ENCODE data around the gene EYS. TPM values are rescaled to one million over a fixed set of nuclear protein-coding genes. Genes with fewer than 3 reads are reported as not detected.

The EYS gene
- total RNA-seq = 1 to 10 TPM in 2 of 6 experiments, under 1 TPM in 3, not detected in 1; 0.54 to 2.3 (median 0.74) TPM
- long read RNA-seq, partial matches to known transcripts = 0 of 1 reads
- long read RNA-seq, other reads (novel, unspliced or antisense) = 1 of 1 reads

DNA sequence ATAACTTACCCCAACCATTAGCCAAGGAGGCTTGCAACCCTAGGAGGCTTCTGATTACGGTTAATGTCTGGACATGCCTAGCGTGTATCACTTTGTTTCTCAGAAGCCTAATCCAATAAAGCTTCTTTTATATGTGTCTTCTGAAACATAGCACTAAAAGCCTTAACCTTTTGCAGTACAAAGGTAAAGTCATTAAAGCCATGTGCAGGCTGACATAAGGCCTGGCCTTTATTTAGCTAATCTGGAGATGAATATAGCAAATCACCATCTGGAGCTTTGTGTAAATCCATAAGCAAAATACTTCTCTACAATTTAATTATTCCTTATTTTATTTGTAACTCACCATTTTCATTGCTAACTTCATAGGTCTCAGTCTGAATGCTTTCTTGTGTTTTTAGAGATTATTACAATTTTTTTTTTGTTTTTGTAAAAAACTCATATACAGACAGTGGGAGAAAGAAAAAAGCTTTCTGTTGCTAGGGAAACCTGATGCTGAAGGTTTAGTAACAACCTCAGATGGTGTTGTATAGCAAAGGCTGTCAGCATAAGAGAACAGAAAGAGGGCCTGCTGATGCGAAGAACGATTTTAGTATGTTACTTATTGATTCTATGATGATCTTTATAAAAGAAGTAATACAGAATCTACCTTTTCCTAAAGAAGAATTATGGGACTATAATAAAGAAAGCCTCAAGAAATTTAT, at the start of gene EYS:
EYS (minus strand) TSS at position 101 of the 701 bp plus-strand sequence. CDS start 211,816 bp downstream, outside the sequence.
- TF ChIP-seq, protein P1, sequence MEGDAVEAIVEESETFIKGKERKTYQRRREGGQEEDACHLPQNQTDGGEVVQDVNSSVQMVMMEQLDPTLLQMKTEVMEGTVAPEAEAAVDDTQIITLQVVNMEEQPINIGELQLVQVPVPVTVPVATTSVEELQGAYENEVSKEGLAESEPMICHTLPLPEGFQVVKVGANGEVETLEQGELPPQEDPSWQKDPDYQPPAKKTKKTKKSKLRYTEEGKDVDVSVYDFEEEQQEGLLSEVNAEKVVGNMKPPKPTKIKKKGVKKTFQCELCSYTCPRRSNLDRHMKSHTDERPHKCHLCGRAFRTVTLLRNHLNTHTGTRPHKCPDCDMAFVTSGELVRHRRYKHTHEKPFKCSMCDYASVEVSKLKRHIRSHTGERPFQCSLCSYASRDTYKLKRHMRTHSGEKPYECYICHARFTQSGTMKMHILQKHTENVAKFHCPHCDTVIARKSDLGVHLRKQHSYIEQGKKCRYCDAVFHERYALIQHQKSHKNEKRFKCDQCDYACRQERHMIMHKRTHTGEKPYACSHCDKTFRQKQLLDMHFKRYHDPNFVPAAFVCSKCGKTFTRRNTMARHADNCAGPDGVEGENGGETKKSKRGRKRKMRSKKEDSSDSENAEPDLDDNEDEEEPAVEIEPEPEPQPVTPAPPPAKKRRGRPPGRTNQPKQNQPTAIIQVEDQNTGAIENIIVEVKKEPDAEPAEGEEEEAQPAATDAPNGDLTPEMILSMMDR (IDR thresholded peaks at IDR 0.05) = no peak
- no peak for TF ChIP-seq POLR2A (IDR thresholded peaks at IDR 0.05)
- Histone ChIP-seq H3K27me3 (no peaks in the 10 kb centered on the region), H3K9me3 (no peaks in the 10 kb centered on the region), H3K4me3 (no peak within 1 kb of the TSS), H3K4me1 (no peaks in the 10 kb centered on the region), H3K27ac (no peak within 1 kb of the TSS), H3K36me3 (no peaks in the 10 kb centered on the region)
- WGBS (ENCODE audit: insufficient coverage, low coverage, low lambda C conversion rate, missing lambda C conversion rate) = 66% methylated on average over 4 of the region's 4 CpGs
- DNase-seq = no peak
- no peak for ATAC-seq
- intact Hi-C loops (cut with DNase I) = no loop called here

DNA sequence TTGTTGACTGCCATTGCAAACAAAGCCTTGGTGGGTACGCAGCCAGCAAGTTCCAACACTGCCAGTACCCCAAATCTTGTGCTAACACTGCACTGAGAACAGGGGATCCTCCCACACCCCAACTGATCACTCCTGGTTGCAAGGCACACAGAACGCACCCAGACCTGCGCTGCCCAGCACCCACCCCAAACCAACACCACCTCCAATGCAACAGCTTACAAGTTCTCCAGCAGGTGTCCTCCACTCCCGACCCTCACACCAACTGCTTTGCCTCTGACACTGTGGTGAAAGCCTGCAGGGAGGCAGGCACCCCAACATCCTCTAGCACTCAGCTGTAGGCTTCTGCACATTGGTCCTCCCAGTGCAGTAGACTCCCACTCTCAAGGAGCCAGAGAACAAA, 39.3 kb upstream of the EYS start:
- Histone ChIP-seq H3K9me3 (no peaks in the 10 kb centered on the region), H3K4me1 (no peaks in the 10 kb centered on the region), H3K27me3 (no peaks in the 10 kb centered on the region), H3K27ac (no peak overlapping the region), H3K4me3 (no peak overlapping the region), H3K36me3 (no peaks in the 10 kb centered on the region)
- ATAC-seq = no peak
- WGBS (ENCODE audit: insufficient coverage, low coverage, low lambda C conversion rate, missing lambda C conversion rate) = 80% methylated on average over 2 of the region's 4 CpGs
- DNase-seq = no peak
- no peak for TF ChIP-seq POLR2A (IDR thresholded peaks at IDR 0.05)
- TF ChIP-seq, protein P1 (IDR thresholded peaks at IDR 0.05) = no peak
- intact Hi-C loops (cut with DNase I) = no loop called here

DNA sequence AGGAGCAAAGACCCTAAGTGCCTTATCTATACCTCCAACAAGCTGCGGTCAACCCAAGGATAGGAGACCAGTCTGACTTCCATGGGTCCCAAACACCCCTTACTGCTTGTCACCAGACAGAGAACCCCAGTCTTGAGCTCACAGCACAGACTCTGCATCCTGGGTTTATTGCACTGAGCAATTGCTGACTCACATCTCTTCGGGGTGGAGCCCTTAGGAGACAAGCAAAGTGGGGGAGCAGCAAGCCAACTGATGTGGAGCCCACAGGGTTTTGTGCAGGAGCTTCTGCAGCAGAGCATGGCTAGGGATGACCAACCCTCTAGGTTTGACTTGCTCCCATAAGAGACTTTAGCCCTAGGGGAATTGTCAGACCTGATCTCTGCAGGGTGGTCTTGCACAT, 38.6 kb upstream of the EYS start:
- intact Hi-C loops (cut with DNase I) = no loop called here
- no CpG with 5 or more reads among the region's 2 CpGs for WGBS (ENCODE audit: insufficient coverage, low coverage, low lambda C conversion rate, missing lambda C conversion rate)
- H3K27ac ChIP-seq = no peak overlapping the region
- no peaks in the 10 kb centered on the region for H3K27me3 ChIP-seq
- H3K36me3 ChIP-seq = no peaks in the 10 kb centered on the region
- no peaks in the 10 kb centered on the region for H3K4me1 ChIP-seq
- H3K9me3 ChIP-seq = no peaks in the 10 kb centered on the region
- TF ChIP-seq POLR2A (IDR thresholded peaks at IDR 0.05) = no peak
- TF ChIP-seq, protein P1 (IDR thresholded peaks at IDR 0.05) = no peak
- ATAC-seq = peak in 1 of 4 donors; percentile 11
- DNase-seq = no peak
- H3K4me3 ChIP-seq = no peak overlapping the region

DNA sequence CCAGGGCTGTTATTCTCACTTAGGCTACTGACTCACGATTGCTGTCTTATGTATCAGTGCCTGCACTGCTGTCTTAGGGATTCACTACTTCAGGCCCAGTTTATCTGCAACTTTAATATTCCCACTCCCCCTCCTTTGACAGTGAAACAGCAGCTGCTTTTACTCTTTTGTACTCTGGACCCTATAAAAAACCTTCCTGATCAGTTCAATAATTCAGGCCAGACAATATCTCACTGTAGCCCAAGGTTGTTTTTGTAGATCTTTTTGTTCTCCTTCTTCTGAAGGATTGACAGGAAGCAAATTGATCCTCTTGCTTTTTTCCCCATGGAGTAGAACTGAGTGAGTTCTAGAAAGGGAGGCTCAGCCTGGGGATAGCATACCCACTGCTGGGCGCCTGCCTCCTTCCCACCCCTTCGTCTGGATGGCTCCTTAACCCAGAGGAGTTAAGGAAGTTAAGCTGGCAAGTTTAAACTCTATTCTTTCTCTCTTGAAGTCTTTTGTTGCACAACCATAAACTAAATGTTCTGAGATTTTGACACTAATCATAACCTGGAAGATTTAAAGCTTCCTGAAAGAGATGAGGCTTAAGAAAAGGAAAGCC, 22.0 kb upstream of the EYS start:
- DNase-seq = no peak
- WGBS (ENCODE audit: insufficient coverage, low coverage, low lambda C conversion rate, missing lambda C conversion rate) = 28% methylated on average over 3 of the region's 3 CpGs
- TF ChIP-seq POLR2A (IDR thresholded peaks at IDR 0.05) = no peak
- TF ChIP-seq, protein P1 (IDR thresholded peaks at IDR 0.05) = no peak

More for the DNA sequence above, 22.0 kb upstream of the EYS start:
- intact Hi-C loops (cut with DNase I) = no loop called here
- no peak overlapping the region for H3K4me3 ChIP-seq
- no peaks in the 10 kb centered on the region for H3K4me1 ChIP-seq
- ATAC-seq = no peak
- no peak overlapping the region for H3K27ac ChIP-seq
- no peaks in the 10 kb centered on the region for H3K9me3 ChIP-seq
- H3K36me3 ChIP-seq = no peaks in the 10 kb centered on the region
- no peaks in the 10 kb centered on the region for H3K27me3 ChIP-seq
